BLaER1 (cell line): ENCODE data around the gene CDK5RAP2.

Experiments used
- H3K27ac ChIP-seq: shearing (Covaris generic); formaldehyde crosslinking; 2 replicates; pipeline ENCODE4 v1.8.1; 2022
- H3K27me3 ChIP-seq: shearing (Covaris generic); formaldehyde crosslinking; 2 replicates; pipeline ENCODE4 v1.8.1; 2022
- H3K36me3 ChIP-seq: shearing (Covaris generic); formaldehyde crosslinking; 2 replicates; pipeline ENCODE4 v1.8.1; 2022
- H3K4me1 ChIP-seq: shearing (Covaris generic); formaldehyde crosslinking; 2 replicates; pipeline ENCODE4 v1.8.1; 2022
- H3K4me2 ChIP-seq: shearing (Covaris generic); formaldehyde crosslinking; 2 replicates; pipeline ENCODE4 v1.8.1; 2022
- H3K4me3 ChIP-seq: shearing (Covaris generic); formaldehyde crosslinking; 2 replicates; pipeline ENCODE4 v1.8.1; 2022
- H3K9ac ChIP-seq: shearing (Covaris generic); formaldehyde crosslinking; 2 replicates; pipeline ENCODE4 v1.8.1; 2022
- H3K9me3 ChIP-seq: shearing (Covaris generic); formaldehyde crosslinking; 2 replicates; pipeline ENCODE4 v1.8.1; 2022
- H4K20me1 ChIP-seq: shearing (Covaris generic); formaldehyde crosslinking; 2 replicates; pipeline ENCODE4 v1.8.1; 2022
- Cebpa-rat ChIP-seq: shearing (Covaris generic); IDR thresholded peaks from 2 replicates; pipeline ENCODE4 v1.8.1; 2022

The CDK5RAP2 gene

GRCh38 chr9:120592210-120592609, 12.2 kb upstream of the CDK5RAP2 start:
- no peaks in the 10 kb centered on the region for H4K20me1 ChIP-seq
- no peaks in the 10 kb centered on the region for H3K36me3 ChIP-seq
- TF ChIP-seq Cebpa-rat: no peak
- H3K27ac ChIP-seq: no peak overlapping the region
- H3K4me1 ChIP-seq: peaks cover 5% of the 10 kb centered on the region; the same call in 1 of the 2 replicates
- no peak overlapping the region for H3K4me2 ChIP-seq
- H3K27me3 ChIP-seq: no peaks in the 10 kb centered on the region
- H3K9me3 ChIP-seq: no peaks in the 10 kb centered on the region
- H3K4me3 ChIP-seq: no peak overlapping the region
- no peak overlapping the region for H3K9ac ChIP-seq

- Histone ChIP-seq H3K27me3 (no peaks in the 10 kb centered on the region), H3K9me3 (no peaks in the 10 kb centered on the region), H3K4me1 (peaks cover 33% of the 10 kb centered on the region), H3K4me2 (no peak overlapping the region; the same call in 1 of the 2 replicates), H4K20me1 (no peaks in the 10 kb centered on the region), H3K36me3 (no peaks in the 10 kb centered on the region), H3K9ac (0 out of 2 replicates have a peak overlapping the region, but pooled peaks have one; percentile 3), H3K27ac (no peak overlapping the region), H3K4me3 (no peak overlapping the region)
- TF ChIP-seq Cebpa-rat: no peak
Measured at GRCh38 chr9:120587328-120587727, 7.4 kb upstream of the CDK5RAP2 start.

GRCh38 chr9:120583958-120584369, 4.0 kb upstream of the CDK5RAP2 start:
- Histone ChIP-seq H3K4me3 (no peak overlapping the region), H3K4me2 (peak overlapping the region; percentile 68), H3K27ac (peak overlapping the region; percentile 33; the same call in 1 of the 2 replicates), H3K27me3 (no peaks in the 10 kb centered on the region), H3K9me3 (no peaks in the 10 kb centered on the region), H3K9ac (no peak overlapping the region), H3K4me1 (peaks cover 45% of the 10 kb centered on the region), H4K20me1 (no peaks in the 10 kb centered on the region), H3K36me3 (no peaks in the 10 kb centered on the region)
- TF ChIP-seq Cebpa-rat: no peak

- peak overlapping the region; percentile 77 for H3K4me3 ChIP-seq
- H3K27me3 ChIP-seq: no peaks in the 10 kb centered on the region
- H3K9me3 ChIP-seq: no peaks in the 10 kb centered on the region
- H3K27ac ChIP-seq: peak overlapping the region; percentile 84
- peaks cover 24% of the 10 kb centered on the region for H3K36me3 ChIP-seq
- H3K4me1 ChIP-seq: peaks cover 44% of the 10 kb centered on the region
- peak overlapping the region; percentile 92 for H3K4me2 ChIP-seq
- H3K9ac ChIP-seq: peak overlapping the region; percentile 85
- no peak for TF ChIP-seq Cebpa-rat
- peaks cover 8% of the 10 kb centered on the region for H4K20me1 ChIP-seq
Measured at GRCh38 chr9:120579139-120580050, 572 bp downstream of the CDK5RAP2 start.

GRCh38 chr9:120574473-120574872, 5.5 kb downstream of the CDK5RAP2 start:
- Histone ChIP-seq H3K4me1 (peaks cover 20% of the 10 kb centered on the region), H3K9me3 (no peaks in the 10 kb centered on the region), H4K20me1 (peaks cover 35% of the 10 kb centered on the region), H3K9ac (no peak overlapping the region), H3K4me3 (no peak overlapping the region), H3K4me2 (no peak overlapping the region), H3K27ac (no peak overlapping the region), H3K36me3 (peaks cover 60% of the 10 kb centered on the region), H3K27me3 (no peaks in the 10 kb centered on the region)
- no peak for TF ChIP-seq Cebpa-rat

- Histone ChIP-seq H3K27me3 (no peaks in the 10 kb centered on the region), H3K9me3 (no peaks in the 10 kb centered on the region), H3K4me2 (no peak overlapping the region), H3K36me3 (peaks cover 76% of the 10 kb centered on the region), H3K27ac (no peak overlapping the region), H3K9ac (no peak overlapping the region), H3K4me3 (no peak overlapping the region), H3K4me1 (peaks cover under 1% of the 10 kb centered on the region; the same call in 1 of the 2 replicates), H4K20me1 (peaks cover 35% of the 10 kb centered on the region)
- no peak for TF ChIP-seq Cebpa-rat
Measured at GRCh38 chr9:120572472-120572871, 7.5 kb downstream of the CDK5RAP2 start.

- Histone ChIP-seq H3K9me3 (no peaks in the 10 kb centered on the region), H3K27me3 (no peaks in the 10 kb centered on the region), H3K27ac (no peak overlapping the region), H3K4me1 (no peaks in the 10 kb centered on the region), H3K36me3 (peaks cover 76% of the 10 kb centered on the region), H3K9ac (no peak overlapping the region), H3K4me2 (no peak overlapping the region), H4K20me1 (peaks cover 37% of the 10 kb centered on the region), H3K4me3 (no peak overlapping the region)
- TF ChIP-seq Cebpa-rat: no peak
Measured at GRCh38 chr9:120571443-120572257, 8.3 kb downstream of the CDK5RAP2 start.

- TF ChIP-seq Cebpa-rat: no peak
Measured at GRCh38 chr9:120570296-120570695, 9.7 kb downstream of the CDK5RAP2 start.

GRCh38 chr9:120569556-120569955, 10.4 kb downstream of the CDK5RAP2 start:
- no peak for TF ChIP-seq Cebpa-rat
- Histone ChIP-seq H3K9ac (no peak overlapping the region), H3K9me3 (no peaks in the 10 kb centered on the region), H3K4me2 (no peak overlapping the region), H3K4me1 (no peaks in the 10 kb centered on the region), H4K20me1 (peaks cover 52% of the 10 kb centered on the region), H3K27ac (no peak overlapping the region), H3K36me3 (peaks cover 85% of the 10 kb centered on the region), H3K27me3 (no peaks in the 10 kb centered on the region), H3K4me3 (no peak overlapping the region)

More at GRCh38 chr9:120570296-120570695, 9.7 kb downstream of the CDK5RAP2 start:
- Histone ChIP-seq H3K9me3 (no peaks in the 10 kb centered on the region), H3K9ac (no peak overlapping the region), H3K4me3 (no peak overlapping the region), H3K27ac (no peak overlapping the region), H3K27me3 (no peaks in the 10 kb centered on the region), H3K4me2 (no peak overlapping the region), H3K36me3 (peaks cover 82% of the 10 kb centered on the region), H3K4me1 (no peaks in the 10 kb centered on the region), H4K20me1 (peaks cover 51% of the 10 kb centered on the region)
